Loucy (cell line): Measurements from ENCODE around the gene ECT2.

Experiments
- CTCF ChIP-seq: fragments of 200-600 bp; sonication (generic); conservative IDR thresholded peaks from 2 replicates; pipeline ENCODE4 v1.5.1; 2014; ENCODE audit warnings: mild to moderate bottlenecking, antibody characterized with exemption, low read length
- EZH2phosphoT487 ChIP-seq: fragments of 200-600 bp; IDR thresholded peaks from 2 replicates; pipeline ENCODE4 v1.6.1; 2018; ENCODE audit warnings: antibody characterized with exemption, mild to moderate bottlenecking, moderate library complexity, borderline replicate concordance

- TF ChIP-seq CTCF: no peak
- no peak for TF ChIP-seq EZH2phosphoT487
These were observed 82.5 kb downstream of the ECT2 start for GRCh38 chr3:172832983-172833382.
